Activated B cell treated with CpG ODN at 0.5 μM for 24 hours (primary cell): ENCODE data around the gene TMEM41B. TPM values are rescaled to one million over a fixed set of nuclear protein-coding genes. Genes with fewer than 3 reads are reported as not detected.
"Not testable (repeated sequence)": the region's sequence is repeated elsewhere in the genome, so short reads cannot be mapped to it uniquely, and the experiment has no call there.

Source experiments
- ATAC-seq: fragments of 200-7000 bp; cut with Tn5 transposase; one replicate; pipeline ENCODE4 v1.10.0; 2021; ENCODE audit warnings: low read depth, mild to moderate bottlenecking, moderate library complexity
- CTCF ChIA-PET: fragments of 350-600 bp; sonication (Branson Sonifier 250); formaldehyde crosslinking; loops from one replicate; lab custom pipeline; 2021; ENCODE audit warnings: antibody characterized with exemption; lab: Charles Lee
- POLR2A ChIA-PET: fragments of 350-600 bp; sonication (Branson Sonifier 250); formaldehyde crosslinking; loops from one replicate; lab custom pipeline; 2021; ENCODE audit warnings: antibody characterized with exemption; lab: Charles Lee
- DNase-seq: peaks from one replicate; pipeline ENCODE4 v3.0.0; 2022
- H3K27ac Mint-ChIP-seq: one replicate; pipeline ENCODE4 v1.8.0; 2020; ENCODE audit warnings: mixed read lengths
- H3K27me3 Mint-ChIP-seq: one replicate; pipeline ENCODE4 v1.8.0; 2021; ENCODE audit warnings: mixed read lengths
- H3K36me3 Mint-ChIP-seq: one replicate; pipeline ENCODE4 v1.8.0; 2021; ENCODE audit warnings: low read depth, mixed read lengths
- H3K4me1 Mint-ChIP-seq: one replicate; pipeline ENCODE4 v1.8.0; 2021; ENCODE audit warnings: mixed read lengths
- H3K4me3 Mint-ChIP-seq: one replicate; pipeline ENCODE4 v1.8.0; 2020; ENCODE audit warnings: mild to moderate bottlenecking, mixed read lengths
- H3K9me3 Mint-ChIP-seq: one replicate; pipeline ENCODE4 v1.8.0; 2020; ENCODE audit warnings: mixed read lengths
- intact Hi-C: fragments of 100-400 bp; cut with micrococcal nuclease; formaldehyde crosslinking; loops from one replicate; pipeline ENCODE4 v1.15.1; 2024
- total RNA-seq: library from RNA; stranded (reverse); gene quantifications from 2 replicates; pipeline ENCODE4 v1.2.3, GENCODE V29; 2022
- TF ChIP-seq, protein P1 (sequence below): fragments of 200-600 bp; IDR thresholded peaks from one replicate; pipeline ENCODE4 v1.8.0; 2022; ENCODE audit warnings: antibody characterized with exemption, mild to moderate bottlenecking

The TMEM41B gene
- total RNA-seq, 1 donor from 2014 or later = 21.7 TPM

DNA sequence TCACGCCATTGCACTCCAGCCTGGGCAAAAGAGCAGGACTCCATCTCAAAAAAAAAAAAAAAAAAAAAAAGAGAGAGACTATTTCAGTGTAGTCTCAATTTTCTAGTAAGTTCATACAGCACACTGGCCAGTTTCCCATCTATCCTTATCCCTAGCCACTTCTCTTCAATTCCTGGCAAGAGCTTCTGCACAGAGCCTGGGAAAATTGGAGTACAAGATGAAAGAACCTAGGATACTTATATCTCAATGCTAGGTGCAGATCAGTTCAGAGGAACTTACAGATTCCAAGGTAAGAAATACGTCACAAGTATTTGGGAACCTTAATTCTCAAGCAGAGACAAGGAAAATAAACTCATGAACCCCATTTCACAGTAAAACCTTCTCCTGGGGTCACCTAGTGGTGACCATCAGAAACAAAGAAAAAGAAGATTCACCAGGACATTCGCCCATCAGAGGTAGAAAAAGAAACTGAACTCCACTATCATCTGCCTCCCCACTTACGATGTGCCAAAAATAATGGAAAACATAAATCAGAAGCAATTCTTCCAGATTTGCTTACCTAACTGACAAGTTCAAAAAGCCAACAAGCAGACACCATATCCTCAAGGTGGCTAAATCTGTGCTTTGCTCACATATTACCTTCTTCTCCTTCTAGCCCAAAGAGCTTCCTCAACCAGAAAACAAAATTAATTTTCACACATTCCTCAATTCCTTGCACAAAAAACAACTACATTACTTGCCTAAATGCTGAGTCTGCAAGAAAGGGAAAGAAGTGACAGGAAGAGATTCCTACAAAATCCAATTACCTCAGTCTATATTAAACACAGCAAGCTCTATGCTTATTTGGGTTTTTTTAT, 54.2 kb downstream of the TMEM41B start:
- ChIA-PET POLR2A (interaction anchor here (0.6 to 1.2 kb wide), 2 partner anchors 70 to 201 kb away, joined by 3 to 4 read pairs; partner anchors contain the start of gene ZNF143), CTCF (interaction anchor here (1.0 kb wide), 1 partner anchor 57 kb away, joined by 3 read pairs; no protein-coding TSS in a partner anchor)
- no peaks in the 10 kb centered on the region for H3K9me3 Mint-ChIP-seq
- H3K27me3 Mint-ChIP-seq = no peaks in the 10 kb centered on the region
- peaks cover 12% of the 10 kb centered on the region for H3K36me3 Mint-ChIP-seq
- DNase-seq = no peak
- H3K4me1 Mint-ChIP-seq = peaks cover 38% of the 10 kb centered on the region
- no peak for ATAC-seq
- TF ChIP-seq, protein P1, sequence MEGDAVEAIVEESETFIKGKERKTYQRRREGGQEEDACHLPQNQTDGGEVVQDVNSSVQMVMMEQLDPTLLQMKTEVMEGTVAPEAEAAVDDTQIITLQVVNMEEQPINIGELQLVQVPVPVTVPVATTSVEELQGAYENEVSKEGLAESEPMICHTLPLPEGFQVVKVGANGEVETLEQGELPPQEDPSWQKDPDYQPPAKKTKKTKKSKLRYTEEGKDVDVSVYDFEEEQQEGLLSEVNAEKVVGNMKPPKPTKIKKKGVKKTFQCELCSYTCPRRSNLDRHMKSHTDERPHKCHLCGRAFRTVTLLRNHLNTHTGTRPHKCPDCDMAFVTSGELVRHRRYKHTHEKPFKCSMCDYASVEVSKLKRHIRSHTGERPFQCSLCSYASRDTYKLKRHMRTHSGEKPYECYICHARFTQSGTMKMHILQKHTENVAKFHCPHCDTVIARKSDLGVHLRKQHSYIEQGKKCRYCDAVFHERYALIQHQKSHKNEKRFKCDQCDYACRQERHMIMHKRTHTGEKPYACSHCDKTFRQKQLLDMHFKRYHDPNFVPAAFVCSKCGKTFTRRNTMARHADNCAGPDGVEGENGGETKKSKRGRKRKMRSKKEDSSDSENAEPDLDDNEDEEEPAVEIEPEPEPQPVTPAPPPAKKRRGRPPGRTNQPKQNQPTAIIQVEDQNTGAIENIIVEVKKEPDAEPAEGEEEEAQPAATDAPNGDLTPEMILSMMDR = no peak
- intact Hi-C loops = loop anchor here (5.0 kb wide), 2 partner anchors 48 to 93 kb away; no protein-coding TSS in a partner anchor
- H3K27ac Mint-ChIP-seq = peak overlapping the region; percentile 54
- no peak overlapping the region for H3K4me3 Mint-ChIP-seq

DNA sequence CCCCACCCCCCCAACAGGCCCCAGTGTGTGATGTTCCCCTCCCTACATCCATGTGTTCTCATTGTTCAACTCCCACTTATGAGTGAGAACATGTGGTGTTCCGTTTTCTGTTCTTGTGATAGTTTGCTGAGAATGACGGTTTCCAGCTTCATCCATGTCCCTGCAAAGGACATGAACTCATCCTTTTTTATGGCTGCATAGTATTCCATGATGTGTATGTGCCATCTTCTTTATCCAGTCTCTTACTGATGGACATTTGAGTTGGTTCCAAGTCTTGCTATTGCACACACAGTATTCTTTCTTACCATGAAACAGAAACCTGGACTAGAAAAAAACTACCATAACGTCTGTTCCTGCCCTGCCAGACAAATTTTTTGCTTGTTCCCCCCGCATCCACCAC, 56.1 kb downstream of the TMEM41B start:
- CTCF ChIA-PET, DNase-seq, ATAC-seq, H3K27me3 Mint-ChIP-seq, H3K27ac Mint-ChIP-seq, H3K4me3 Mint-ChIP-seq, H3K9me3 Mint-ChIP-seq, intact Hi-C loops: not testable (repeated sequence)
- Mint-ChIP-seq H3K36me3 (peaks cover 10% of the 10 kb centered on the region), H3K4me1 (peaks cover 29% of the 10 kb centered on the region)
- POLR2A ChIA-PET = interaction anchor here (0.6 kb wide), 1 partner anchor 866 kb away, joined by 3 read pairs; no protein-coding TSS in a partner anchor

DNA sequence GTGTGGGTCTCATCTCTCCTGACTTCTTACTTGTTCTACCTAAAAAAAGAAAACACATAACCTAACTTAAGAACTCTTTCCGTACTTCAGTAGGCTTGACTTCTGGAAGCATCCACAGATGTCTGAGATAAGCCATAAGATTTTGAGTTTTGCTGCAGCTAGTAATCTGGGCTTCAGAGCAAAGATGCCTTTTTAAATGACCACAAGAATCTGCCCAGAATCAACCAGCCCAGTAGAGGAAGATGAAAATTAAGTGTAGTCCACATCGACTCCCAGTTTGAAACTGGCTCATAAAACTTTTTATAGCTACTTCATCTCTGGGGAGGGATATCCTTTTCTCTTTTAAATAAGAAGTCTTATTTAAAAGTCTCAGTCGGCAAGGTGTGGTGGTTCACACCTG, 60.0 kb downstream of the TMEM41B start:
- intact Hi-C loops = no loop called here
- ChIA-PET CTCF (no interaction called here), POLR2A (no interaction called here)
- TF ChIP-seq, protein P1 = no peak
- Mint-ChIP-seq H3K27ac (no peak overlapping the region), H3K36me3 (peaks cover 10% of the 10 kb centered on the region), H3K4me3 (no peak overlapping the region), H3K4me1 (peaks cover 19% of the 10 kb centered on the region), H3K9me3 (no peaks in the 10 kb centered on the region), H3K27me3 (no peaks in the 10 kb centered on the region)
- DNase-seq (no peak), ATAC-seq (no peak)

GRCh38 chr11:9253086-9253485, 61.3 kb downstream of the TMEM41B start:
- Mint-ChIP-seq H3K9me3 (no peaks in the 10 kb centered on the region), H3K4me3 (no peak overlapping the region), H3K4me1 (peaks cover 21% of the 10 kb centered on the region), H3K27me3 (no peaks in the 10 kb centered on the region), H3K27ac (no peak overlapping the region), H3K36me3 (peaks cover 8% of the 10 kb centered on the region)
- CTCF ChIA-PET = no interaction called here
- DNase-seq = no peak
- TF ChIP-seq, protein P1 = no peak
- intact Hi-C loops = no loop called here
- no peak for ATAC-seq
- POLR2A ChIA-PET = no interaction called here

DNA sequence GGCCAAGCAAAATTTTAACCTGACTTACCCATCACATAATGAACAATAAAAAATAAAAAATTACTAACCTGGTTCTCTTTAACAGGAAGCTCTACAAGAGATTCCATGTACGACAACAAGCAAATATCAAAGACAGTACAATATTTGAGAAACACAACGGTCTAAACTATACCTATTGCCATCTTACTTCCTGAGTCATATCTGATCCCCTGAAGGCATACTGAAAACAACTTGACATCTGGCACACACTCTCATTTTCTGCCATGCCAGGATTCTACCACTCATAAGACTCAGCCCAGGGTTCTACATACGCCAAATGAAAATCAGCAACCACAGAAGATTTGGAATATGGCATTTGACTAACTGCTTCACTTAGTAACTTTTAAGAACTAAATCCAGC, 63.1 kb downstream of the TMEM41B start:
- TF ChIP-seq, protein P1 = no peak
- intact Hi-C loops = no loop called here
- POLR2A ChIA-PET = interaction anchor here (0.7 kb wide), 1 partner anchor 474 kb away, joined by 5 read pairs; no protein-coding TSS in a partner anchor

More for the DNA sequence above, 63.1 kb downstream of the TMEM41B start:
- no peaks in the 10 kb centered on the region for H3K27me3 Mint-ChIP-seq
- ATAC-seq = no peak
- H3K9me3 Mint-ChIP-seq = no peaks in the 10 kb centered on the region
- peaks cover 8% of the 10 kb centered on the region for H3K36me3 Mint-ChIP-seq
- peaks cover 35% of the 10 kb centered on the region for H3K4me1 Mint-ChIP-seq
- H3K27ac Mint-ChIP-seq = no peak overlapping the region
- DNase-seq = no peak
- CTCF ChIA-PET = no interaction called here
- H3K4me3 Mint-ChIP-seq = no peak overlapping the region
